ENCODE data around the gene SLC6A15. TPM values are rescaled to one million over a fixed set of nuclear protein-coding genes. Genes with fewer than 3 reads are reported as not detected.

SLC6A15 gene
- total and polyA plus RNA-seq, 2 of the 8 experiments (the other 6 are each of a cell fraction or from before 2014, with no cell fraction given): 3.1 to 42.0 TPM

DNA sequence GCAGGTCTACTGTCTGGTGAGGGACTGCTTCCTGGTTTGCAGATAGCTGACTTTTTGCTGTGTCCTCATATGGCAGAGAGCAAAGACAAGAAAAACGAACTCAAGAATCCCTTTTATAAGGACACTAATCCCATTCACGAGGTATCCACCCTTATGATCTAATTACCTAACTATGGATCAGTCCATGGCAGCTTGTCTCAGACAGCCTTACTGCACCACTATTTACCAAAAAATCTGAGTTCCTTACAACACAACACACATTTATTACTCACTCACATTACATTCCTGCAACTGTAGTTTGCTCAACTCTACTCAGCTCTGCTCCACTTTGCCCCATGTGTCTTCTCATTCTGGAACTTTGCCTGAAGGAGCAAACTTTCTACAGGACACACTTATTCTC, 10.1 kb upstream of the SLC6A15 start:
- Histone ChIP-seq H3K14ac (ENCODE audit: insufficient read length) (no peak overlapping the region), H3K4me1 (replicated peaks in 1 of 4; ENCODE audit: control insufficient read depth in 3 of 4, insufficient read depth in 4 of 4, low read length in 3 of 4) (no peaks in the 10 kb centered on the region), H2AFZ (ENCODE audit: low read length) (no peak overlapping the region), H3K23me2 (ENCODE audit: low read depth, low read length) (no peaks in the 10 kb centered on the region), H2BK5ac (ENCODE audit: low read depth, low read length) (no peak overlapping the region), H3K79me1 (ENCODE audit: low read depth, low read length) (no peaks in the 10 kb centered on the region), H4K8ac (ENCODE audit: extremely low read depth, insufficient read depth, low read length) (no peak overlapping the region), H2AK5ac (ENCODE audit: low read depth, low read length) (no peak overlapping the region), H3K27ac (ENCODE audit: low read depth, low read length) (no peak overlapping the region), H3K23ac (ENCODE audit: insufficient read length) (no peak overlapping the region), H2BK15ac (ENCODE audit: low read length) (no peak overlapping the region), H3K9me3 (ENCODE audit: insufficient read depth in 2 of 2, low read depth in 1 of 2, low read length in 1 of 2) (no peaks in the 10 kb centered on the region), H3K9ac (replicated peaks in 1 of 4; ENCODE audit: extremely low read depth in 1 of 4, low read depth in 3 of 4, low read length in 3 of 4) (no peak overlapping the region), H3K36me3 (ENCODE audit: control insufficient read depth in 2 of 4, insufficient read depth in 4 of 4, low read length in 3 of 4) (no peaks in the 10 kb centered on the region), H3K18ac (ENCODE audit: extremely low read depth, low read length) (no peak overlapping the region), H3K4me3 (ENCODE audit: extremely low read depth in 1 of 4, insufficient read depth in 2 of 4, low read depth in 3 of 4, low read length in 4 of 4) (no peak overlapping the region), H2BK120ac (replicated peaks; ENCODE audit: low read depth, low read length) (no peak overlapping the region), H4K20me1 (replicated peaks in 1 of 2; ENCODE audit: control insufficient read depth in 1 of 2, insufficient read depth in 2 of 2, low read length in 2 of 2) (no peaks in the 10 kb centered on the region), H4K5ac (ENCODE audit: insufficient read length, low read depth, low read length) (no peak overlapping the region), H2BK12ac (ENCODE audit: low read depth, low read length) (no peak overlapping the region), H3K4ac (replicated peaks; ENCODE audit: insufficient read length, low read depth, low read length) (no peak overlapping the region), H2BK20ac (ENCODE audit: low read length) (no peak overlapping the region), H3K79me2 (ENCODE audit: control insufficient read depth in 1 of 2, insufficient read depth in 2 of 2, low read length in 2 of 2) (no peaks in the 10 kb centered on the region), H3K4me2 (ENCODE audit: insufficient read depth in 1 of 2, low read depth in 2 of 2, low read length in 2 of 2) (no peak overlapping the region), H3K56ac (replicated peaks; ENCODE audit: insufficient read length, low read depth, low read length) (no peak overlapping the region), H4K91ac (replicated peaks; ENCODE audit: insufficient read length, low read length) (no peak overlapping the region), H3K27me3 (replicated peaks in 1 of 4; ENCODE audit: control insufficient read depth in 3 of 4, extremely low read depth in 1 of 4, insufficient read depth in 3 of 4, low read length in 3 of 4) (no peaks in the 10 kb centered on the region)
- CTCF ChIA-PET (ENCODE audit: partially characterized antibody): interaction anchor here (0.6 to 2.7 kb wide), 6 partner anchors 10 to 134 kb away, joined by 3 to 10 read pairs (median 3); partner anchors contain the start of gene SLC6A15
- no peak for DNase-seq (ENCODE audit: low read depth in 1 of 2, low spot score in 2 of 2)
- no peak for TF ChIP-seq NRF1 (IDR thresholded peaks at IDR 0.05; ENCODE audit: low read depth, low read length)
- no peak for TF ChIP-seq SP4 (IDR thresholded peaks at IDR 0.05; ENCODE audit: low read length)
- TF ChIP-seq GABPA (IDR thresholded peaks at IDR 0.05; ENCODE audit: borderline replicate concordance, insufficient read depth, low read length): no peak
- no peak for TF ChIP-seq JUN (IDR thresholded peaks at IDR 0.05; ENCODE audit: low read depth, low read length)
- TF ChIP-seq POU5F1 (IDR thresholded peaks at IDR 0.05; ENCODE audit: low read depth, low read length): no peak
- no peak for TF ChIP-seq HDAC2 (IDR thresholded peaks at IDR 0.05; ENCODE audit: borderline replicate concordance in 1 of 2, low read depth in 2 of 2, low read length in 2 of 2)
- TF ChIP-seq TAF1 (IDR thresholded peaks at IDR 0.05; ENCODE audit: low read depth, low read length): no peak
- TF ChIP-seq HDAC6 (IDR thresholded peaks at IDR 0.05; ENCODE audit: low read depth, low read length): no peak
- no peak for TF ChIP-seq SP2 (IDR thresholded peaks at IDR 0.05; ENCODE audit: low read length)
- no peak for TF ChIP-seq FOSL1 (IDR thresholded peaks at IDR 0.05; ENCODE audit: insufficient read depth, low read depth, low read length)
- 86% methylated on average over 2 of the region's 2 CpGs; no CpG with 5 or more reads in 1 of the 2 experiments for WGBS, 2 experiments (ENCODE audit: extremely low coverage in 1 of 2, insufficient coverage in 1 of 2, insufficient read length in 1 of 2, insufficient replicate concordance in 2 of 2, low coverage in 1 of 2, low lambda C conversion rate in 2 of 2, missing lambda C conversion rate in 1 of 2)
- POLR2A ChIA-PET (ENCODE audit: partially characterized antibody): interaction anchor here (1.6 kb wide), 1 partner anchor 11 kb away, joined by 8 read pairs; no protein-coding TSS in a partner anchor
- FAIRE-seq: no peak
